NCI-H1436 (cell line): ENCODE measurements around the gene KRTAP10-3.
"Not testable (repeated sequence)": the region's sequence is repeated elsewhere in the genome, so short reads cannot be mapped to it uniquely, and the experiment has no call there.

Experiments used
- DNase-seq: peaks from one replicate; lab custom pipeline; 2025; lab: John Stamatoyannopoulos, UW

Gene KRTAP10-3

DNA sequence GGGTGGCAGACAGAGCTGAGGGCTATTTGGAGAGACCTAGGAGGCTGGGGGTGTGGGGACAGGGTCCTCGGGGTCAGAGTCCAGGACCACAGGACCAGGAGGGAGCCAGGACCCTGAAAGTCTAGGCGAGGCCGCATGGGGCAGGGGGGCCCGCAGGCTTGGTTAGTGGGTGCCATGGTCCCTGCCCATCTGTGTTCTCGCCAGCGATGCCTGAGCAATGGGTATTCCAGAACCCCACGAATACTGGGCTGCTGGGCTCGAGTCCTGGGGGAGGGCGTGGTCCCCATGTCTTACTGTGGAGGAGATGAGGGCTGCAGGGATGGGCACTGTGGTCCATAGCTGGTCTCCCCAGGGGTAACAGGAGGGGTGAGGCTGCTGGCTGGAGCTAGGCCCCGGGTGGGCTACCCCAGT lies 31.7 kb upstream of the KRTAP10-3 start:
- no peak for DNase-seq

DNA sequence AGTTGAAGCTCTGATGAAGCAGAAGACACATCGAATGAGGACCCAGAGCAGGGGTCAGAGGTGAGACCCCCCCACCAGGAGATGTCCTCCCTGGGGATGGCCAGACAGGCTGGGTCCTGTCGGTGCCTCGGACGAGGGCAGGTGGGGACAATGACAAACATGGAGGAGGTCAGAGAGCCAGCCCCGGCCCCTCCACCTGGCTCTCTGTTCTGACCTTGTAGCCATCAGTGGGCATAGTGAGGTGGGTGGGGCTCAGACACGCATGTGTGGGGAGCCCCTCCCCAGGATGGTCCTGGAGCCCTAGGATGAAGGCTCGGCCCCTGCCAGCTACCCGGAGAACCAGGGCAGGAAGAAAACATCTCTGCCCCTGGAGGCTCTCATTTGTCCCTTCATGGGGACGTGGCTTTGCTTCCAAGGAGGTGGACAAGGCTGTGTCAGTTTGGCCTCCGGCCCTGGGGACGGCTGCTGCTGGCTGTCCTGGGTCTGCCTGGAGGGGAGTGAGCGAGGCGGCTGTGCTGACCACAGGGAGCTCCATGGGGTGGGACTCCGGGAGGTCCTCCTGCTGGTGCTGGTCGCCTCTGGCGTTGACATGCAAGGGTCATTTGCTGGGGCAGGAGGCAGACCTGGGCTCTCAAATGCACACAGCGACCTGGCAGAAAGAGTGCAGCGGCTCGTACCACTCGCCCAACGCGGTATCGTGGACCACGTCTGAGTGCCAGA lies 31.2 kb upstream of the KRTAP10-3 start:
- no peak for DNase-seq

DNA sequence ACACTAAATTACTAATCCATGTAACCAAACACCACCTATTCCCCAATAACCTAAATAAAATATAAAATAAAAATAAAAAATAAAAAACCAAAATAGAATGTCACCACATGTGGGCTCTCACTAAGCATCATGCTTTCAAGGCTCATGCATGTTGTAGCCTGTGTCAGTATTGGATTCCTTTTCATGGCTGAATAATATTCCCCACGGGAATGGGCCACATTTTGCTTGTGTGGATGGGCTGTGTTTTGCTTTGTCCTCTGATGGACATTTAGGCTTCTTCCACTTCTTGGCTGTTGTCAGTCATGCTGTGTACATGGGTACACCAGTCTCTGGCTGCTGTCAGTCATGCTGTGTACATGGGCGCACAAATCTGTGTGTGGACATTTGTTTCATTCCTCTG lies 30.5 kb upstream of the KRTAP10-3 start:
- DNase-seq, result no peak

DNA sequence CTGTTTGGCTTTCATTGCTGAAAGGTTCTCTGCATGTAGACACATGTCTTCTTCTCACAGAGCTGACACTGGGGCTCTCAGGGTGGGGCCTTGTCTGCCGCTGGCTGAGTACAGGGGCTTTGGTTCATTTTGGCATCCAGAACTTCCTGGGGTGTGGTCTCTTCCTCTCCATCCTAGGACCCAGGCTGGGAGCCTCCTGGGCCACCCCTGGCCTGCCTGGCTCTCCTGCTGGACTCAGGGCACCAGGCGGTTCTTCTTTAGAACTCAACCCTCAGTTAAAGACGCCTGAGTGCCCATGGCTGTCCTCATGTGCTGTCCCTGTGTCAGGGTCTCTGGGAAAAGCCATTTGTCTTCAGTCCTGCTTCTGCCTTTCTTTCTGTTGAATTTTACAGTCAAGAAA lies 27.3 kb upstream of the KRTAP10-3 start:
- DNase-seq, result no peak

DNA sequence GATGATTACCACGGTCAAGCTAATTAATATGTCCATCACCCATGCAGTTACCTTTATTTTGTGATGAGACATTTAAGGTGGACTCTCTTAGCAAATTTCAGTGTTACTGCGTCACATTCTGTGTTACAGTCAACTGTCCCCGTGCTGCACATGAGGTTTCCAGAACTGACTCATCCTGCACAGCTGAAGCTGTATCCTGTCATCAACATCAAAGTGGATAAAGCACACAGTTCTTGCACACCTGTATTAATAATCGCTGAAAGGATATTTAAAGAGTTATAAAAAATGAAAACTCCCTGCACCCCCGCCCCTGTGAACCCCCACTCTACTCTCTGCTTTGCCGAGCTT lies 25.2 kb upstream of the KRTAP10-3 start:
- DNase-seq, result no peak

DNA sequence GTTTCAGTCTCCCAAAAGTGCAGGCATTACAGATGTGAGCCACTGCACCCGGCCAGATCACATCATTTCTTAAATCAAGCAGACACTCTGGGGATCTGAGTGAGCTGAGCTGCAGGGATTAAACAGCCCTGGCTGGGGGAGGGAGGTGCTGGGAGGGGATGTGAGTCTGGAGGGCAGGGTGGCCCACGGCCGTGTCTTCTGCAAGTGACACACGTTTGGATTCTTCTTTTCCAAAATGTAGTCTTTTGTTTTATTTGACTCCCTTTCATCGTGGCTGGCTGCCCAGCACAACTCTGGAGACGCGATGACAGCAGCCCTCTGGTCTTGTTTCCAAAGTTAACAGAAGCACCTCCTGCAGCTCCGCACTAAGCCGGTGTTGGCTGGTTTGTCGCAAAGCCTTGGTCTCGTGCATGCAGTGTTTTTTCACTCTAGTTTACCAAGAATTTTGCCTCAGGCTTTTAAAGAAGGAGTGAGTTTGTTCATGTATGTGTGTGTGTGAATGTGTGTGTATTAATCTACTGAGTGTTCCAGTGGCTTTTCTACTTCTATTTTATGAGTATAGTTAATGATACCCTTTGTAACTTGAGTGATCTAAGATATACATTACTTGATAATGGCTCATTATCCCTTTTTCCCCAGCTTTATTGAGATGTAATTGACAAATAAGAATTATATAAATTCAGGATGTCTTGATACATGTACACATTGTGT lies 24.6 kb upstream of the KRTAP10-3 start:
- DNase-seq, result no peak

DNA sequence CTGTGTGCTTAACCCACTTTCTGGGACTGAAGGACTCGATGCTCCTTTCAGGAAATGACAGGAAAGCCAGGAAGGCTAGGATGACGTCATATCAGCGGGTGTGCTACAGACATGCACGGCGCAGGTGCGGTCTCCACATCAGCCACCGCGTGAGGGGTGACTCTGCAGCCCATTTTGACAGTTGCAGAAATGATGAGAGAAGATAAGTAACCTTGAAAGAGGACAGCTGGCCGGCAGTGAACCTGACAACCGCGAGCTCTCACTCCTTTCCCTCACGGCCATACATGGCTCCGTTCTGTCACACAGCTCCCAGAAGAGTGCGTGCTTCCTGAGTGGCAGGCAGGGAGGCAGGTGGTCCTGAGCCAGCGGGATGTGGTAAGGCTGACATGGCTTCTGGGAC lies 23.5 kb upstream of the KRTAP10-3 start:
- DNase-seq, result no peak

DNA sequence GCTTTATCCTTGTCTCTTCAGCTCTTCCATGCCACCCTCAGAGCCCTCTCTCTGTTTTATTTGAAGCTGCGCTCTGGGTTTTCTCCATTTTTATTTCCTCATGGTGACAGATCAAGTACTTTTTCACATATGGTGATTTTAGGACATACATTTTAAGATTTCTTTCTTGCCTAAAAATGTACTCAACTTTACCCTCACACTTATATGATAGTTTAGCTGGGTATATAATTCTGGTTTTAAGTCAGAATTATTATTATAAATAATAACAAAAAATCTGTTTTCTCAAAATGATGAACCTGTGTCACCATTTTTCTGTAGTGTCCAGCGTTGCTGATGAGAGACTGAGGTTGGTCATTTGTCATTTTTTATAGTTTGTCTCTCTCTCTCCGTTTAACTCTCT lies 22.6 kb upstream of the KRTAP10-3 start:
- no peak for DNase-seq

DNA sequence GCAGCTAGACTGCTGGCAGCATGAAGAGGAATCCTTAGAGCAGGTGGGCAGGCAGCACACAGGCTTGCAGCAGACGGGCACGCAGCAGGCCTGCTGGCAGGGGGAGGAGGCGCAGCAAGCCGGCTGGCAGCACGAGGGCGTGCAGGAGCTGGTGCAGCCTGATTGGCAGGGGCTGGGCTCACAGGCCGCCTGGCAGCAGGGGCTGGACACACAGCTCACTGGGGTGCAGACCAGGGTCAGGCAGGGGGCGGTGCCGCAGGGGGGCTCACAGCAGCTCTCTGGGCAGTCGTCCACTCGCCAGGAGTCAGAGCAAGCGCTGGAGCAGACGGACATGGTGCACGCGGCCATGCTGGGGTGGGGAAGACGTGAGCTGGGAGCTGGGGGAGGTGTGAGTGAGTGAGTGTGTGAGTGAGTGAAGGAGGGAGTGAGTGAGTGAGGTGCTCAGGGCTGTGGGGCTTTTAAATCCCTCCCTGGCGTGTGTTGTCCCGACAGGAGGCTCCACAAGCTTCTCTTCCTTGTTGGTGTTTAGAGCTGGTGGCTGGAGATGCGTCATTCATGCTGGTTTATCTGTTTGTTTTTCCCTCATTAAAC lies 21.7 kb upstream of the KRTAP10-3 start, which contains the start of gene KRTAP10-5:
Gene KRTAP10-5 (minus strand): TSS at position 374 of the 591 bp plus-strand sequence. CDS start 26 bp downstream, at position 348.
- not testable (repeated sequence) for DNase-seq

DNA sequence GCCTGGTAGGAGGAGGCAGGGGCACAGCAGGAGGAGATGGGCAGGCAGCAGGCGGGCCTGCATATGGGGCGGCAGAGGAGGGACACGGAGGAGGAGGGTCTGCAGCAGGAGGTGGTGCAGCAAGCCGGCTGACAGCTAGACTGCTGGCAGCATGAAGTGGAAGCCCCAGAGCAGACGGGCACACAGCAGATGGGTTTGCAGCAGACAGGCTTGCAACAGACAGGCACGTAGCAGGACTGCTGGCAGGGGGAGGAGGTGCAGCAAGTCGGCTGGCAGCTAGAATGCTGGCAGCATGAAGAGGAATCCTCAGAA lies 21.2 kb upstream of the KRTAP10-3 start:
- no peak for DNase-seq

DNA sequence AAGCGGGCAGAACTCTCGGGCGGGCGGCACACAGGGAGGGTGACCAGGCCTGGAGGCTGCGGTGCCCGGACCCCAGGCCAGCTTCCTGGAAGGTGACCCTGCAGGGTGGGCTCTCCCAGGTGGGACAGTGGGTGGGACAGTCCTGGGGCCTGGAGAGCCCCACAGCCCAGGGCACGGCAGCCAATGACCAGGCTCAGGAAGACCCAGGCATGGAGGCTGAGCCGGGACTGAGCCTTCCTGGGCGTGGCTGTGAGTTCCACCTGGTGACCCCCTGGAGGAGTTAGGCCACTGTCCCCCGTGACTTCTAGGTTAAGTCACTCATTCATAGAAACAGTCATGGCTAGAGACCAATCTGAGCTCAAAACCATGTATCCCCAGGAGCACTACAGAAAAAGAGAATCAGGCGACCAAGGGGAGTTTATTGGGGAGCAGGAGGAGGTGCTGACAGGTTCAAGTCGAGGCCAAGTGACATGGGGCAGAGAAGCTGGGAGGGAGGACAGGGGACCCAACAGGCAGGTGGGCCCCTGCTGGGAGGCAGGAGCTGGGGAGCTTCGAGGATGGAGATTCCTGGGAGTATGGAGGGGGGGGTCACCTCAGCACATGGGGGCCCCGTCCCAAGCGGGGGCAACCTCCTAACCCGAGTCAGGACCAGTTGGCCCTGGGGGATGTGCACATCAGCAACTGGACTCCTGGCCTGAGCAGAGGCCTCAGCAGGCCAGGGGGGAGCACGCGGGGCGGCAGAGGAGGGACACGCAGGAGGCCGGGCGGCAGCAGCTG lies 20.6 kb upstream of the KRTAP10-3 start:
- DNase-seq, result no peak

DNA sequence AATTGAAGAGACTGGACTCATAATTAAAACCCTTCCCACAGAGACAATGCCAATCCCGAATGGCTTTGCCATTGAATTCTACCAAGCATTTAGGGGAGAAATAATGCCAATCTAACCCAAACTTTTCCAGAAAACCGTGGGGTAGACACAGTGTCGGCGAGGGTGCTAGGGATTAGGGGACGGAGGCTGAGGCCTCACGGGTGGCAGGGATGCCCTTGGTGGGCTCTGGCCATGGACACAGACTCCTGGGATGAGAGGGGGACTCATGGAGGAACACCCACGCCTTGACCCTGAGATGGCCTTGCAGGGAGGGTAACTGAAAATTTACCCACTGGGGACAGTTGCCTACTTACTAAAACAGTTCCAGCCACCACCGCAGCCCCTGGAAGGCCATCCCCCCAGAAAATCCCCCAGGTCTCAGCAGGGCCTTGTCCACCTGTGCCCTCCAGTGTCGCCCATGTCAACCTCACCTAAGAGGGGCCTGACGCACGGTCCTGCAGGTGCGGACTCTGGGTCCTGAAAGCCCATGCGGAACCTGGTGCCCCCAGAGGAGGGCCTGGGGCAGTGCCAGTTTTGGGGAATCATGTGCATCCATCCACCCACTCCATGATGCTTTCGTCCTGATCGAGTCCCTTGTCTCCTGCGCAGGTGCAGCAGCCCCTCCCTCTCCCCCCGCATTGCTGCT lies 19.9 kb upstream of the KRTAP10-3 start:
- DNase-seq, result no peak

DNA sequence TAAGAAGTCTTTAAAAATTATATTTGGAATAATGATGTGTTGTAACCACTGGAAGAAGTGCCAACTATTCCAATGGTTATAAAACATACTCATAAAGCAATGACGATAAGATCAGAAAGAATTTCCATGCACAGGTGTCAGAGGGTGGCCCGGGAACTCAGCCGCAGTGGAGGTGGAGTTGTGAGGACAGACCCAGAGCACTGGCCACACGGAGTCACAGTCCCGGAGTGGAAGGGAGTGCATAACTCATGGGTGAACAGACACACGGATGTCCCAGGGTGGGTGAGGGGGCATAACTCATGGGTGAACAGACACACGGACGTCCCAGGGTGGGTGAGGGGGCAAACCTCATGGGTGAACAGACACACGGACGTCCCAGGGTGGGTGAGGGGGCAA lies 17.4 kb upstream of the KRTAP10-3 start:
- DNase-seq, result no peak

DNA sequence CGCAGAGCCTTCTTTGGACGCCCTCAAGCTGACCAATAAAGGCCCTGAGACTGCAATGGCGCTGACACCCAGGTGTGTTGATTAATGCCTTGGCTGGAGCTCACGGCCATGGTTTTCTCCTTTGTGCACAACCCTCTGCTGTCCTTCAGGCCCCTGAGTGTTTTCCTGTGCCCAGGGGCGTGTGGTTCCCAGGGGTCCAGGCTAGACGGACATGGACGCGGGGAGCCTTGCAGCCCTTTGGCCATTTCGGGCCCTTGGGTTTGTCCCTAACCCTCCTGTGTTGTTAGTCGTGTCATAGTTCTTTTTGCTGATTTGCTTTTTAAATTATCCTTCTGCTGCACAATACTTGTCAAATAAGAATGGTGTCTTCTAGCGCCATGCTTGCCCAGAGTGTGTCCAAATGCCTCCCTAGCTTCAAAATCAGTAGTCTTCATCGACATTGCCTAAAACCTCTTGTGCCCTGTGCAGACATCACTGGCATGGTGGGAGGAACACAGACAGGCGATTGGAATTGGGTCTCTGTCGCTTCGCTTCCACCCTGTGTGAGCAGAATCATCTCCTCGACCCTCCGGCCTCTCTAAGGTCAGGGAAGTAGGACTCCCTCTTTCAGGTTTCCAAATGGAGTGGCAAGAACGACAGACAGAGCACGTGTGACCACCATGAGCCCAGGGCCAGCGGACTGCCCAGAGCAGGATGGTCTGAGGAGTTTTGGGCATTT lies 16.9 kb upstream of the KRTAP10-3 start:
- no peak for DNase-seq

DNA sequence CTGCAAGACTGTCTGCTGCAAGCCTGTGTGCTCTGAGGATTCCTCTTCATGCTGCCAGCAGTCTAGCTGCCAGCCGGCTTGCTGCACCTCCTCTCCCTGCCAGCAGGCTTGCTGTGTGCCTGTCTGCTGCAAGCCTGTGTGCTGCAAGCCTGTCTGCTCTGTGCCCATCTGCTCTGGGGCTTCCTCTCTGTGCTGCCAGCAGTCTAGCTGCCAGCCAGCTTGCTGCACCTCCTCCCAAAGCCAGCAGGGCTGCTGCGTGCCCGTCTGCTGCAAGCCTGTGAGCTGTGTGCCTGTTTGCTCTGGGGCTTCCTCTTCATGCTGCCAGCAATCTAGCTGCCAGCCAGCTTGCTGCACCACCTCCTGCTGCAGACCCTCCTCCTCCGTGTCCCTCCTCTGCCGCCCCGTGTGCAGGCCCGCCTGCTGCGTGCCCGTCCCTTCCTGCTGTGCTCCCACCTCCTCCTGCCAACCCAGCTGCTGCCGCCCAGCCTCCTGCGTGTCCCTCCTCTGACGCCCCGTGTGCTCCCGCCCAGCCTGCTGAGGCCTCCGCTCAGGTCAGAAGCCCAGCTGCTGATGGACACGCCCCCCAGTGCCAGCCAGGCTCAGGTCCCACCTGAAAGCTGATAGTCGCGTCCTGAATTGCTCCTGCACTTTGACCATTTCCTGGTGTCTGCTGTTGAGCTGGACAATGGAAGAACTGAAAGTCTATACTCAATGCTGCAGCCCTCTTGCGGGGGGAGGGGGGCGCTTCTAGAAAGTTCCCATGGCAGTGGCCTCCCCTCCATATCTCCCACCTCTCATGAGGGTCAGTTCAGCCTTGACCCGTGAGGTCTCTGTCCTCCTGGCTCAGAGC lies 16.1 kb upstream of the KRTAP10-3 start:
- DNase-seq, result no peak

DNA sequence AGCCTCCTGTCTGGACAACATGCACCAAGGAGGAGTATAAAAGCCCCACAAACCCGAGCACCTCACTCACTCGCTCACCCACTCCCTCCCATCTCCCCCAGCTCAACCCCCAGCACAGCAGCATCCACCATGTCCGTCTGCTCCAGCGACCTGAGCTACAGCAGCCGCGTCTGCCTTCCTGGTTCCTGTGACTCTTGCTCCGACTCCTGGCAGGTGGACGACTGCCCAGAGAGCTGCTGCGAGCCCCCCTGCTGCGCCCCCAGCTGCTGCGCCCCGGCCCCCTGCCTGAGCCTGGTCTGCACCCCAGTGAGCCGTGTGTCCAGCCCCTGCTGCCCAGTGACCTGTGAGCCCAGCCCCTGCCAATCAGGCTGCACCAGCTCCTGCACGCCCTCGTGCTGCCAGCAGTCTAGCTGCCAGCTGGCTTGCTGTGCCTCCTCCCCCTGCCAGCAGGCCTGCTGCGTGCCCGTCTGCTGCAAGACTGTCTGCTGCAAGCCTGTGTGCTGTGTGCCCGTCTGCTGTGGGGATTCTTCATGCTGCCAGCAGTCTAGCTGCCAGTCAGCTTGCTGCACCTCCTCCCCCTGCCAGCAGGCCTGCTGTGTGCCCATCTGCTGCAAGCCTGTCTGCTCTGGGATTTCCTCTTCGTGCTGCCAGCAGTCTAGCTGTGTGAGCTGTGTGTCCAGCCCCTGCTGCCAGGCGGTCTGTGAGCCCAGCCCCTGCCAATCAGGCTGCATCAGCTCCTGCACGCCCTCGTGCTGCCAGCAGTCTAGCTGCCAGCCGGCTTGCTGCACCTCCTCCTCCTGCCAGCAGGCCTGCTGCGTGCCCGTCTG lies 15.2 kb upstream of the KRTAP10-3 start, which contains the start of gene KRTAP10-4:
Gene KRTAP10-4 (plus strand): TSS at position 100 of the 827 bp plus-strand sequence. CDS start 30 bp downstream, at position 130.
- DNase-seq, result not testable (repeated sequence)

DNA sequence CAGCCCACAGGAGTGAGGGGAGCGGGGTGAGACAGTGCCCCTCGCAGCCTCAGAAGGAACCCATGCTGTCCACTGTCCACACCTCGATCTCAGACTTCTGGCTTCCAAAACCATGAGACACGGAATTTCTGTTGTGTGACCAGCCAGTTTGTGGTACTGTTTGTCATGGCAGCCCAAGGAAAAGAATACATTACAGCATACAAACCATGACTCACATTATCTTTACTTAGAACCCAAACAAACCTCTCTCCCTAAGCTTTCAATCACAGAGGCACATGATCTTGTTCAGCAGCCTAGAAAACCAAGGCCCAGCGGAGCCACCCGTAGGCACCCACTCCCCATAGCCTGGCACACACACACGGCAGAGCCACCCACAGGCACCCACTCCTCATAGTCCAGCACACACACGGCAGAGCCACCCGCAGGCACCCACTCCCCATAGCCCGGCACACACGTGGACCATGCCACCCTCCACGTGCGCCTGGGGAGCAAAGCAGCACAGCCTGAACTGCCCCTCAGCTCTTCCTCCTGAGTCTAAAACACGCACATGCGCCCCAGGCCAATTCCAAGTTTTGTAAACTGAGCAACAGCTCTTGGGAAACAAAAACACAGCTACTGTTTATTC lies 14.5 kb upstream of the KRTAP10-3 start:
- DNase-seq, result no peak

DNA sequence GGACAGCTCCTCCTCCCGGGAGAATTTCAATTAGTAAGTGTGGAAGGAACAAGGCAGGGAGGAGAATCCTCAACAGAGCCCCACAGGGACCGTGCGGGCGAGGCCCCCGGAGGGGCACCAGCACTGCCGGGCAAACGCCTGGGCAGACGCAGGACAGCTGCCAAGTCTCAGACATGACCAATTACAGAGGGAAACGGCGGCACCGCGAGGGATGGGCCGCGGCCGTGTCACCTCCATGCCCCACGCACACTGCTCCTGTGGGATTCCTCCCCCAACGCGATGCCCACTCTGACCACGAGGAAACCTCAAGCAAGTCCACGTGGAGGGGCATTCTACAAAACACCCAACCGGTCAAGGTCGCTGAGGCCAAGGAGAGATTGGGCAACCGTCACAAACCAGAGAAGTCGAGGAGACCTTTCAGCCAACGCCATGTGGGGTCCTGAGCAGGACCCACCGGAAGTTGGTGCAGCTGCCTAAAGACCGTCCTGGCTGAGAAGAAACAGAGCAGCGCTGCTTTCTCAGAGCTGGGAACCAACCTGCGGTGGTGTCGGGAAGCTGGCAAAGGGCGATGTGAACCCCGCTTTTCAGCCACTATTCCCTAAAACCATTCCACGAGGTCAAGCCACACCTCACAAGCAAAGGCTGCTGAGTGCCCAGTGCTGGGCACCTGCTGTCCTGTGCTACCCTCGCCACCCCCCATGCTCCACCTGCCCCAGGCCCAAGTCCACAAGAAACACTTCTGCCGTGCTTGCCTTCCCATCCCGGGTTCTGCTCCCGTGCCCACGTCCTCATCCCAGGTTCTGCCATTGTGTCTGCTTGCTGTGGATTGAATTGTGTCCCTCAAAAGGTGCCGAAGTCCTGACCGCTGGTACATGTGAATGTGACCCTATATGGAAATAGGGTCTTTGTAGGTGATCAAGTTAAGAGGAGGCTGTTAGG lies 13.5 kb upstream of the KRTAP10-3 start:
- no peak for DNase-seq
